ENCODE measurements around the gene EMCN. TPM values are rescaled to one million over a fixed set of nuclear protein-coding genes. Genes with fewer than 3 reads are reported as not detected.

The EMCN gene
- total RNA-seq, 1 experiment from 2014 or later: not detected

- no peak for TF ChIP-seq CTCF (conservative IDR thresholded peaks at IDR 0.05)
- Histone ChIP-seq H3K18ac (ENCODE audit: insufficient read length, low read depth, low read length) (no peak overlapping the region), H2BK5ac (ENCODE audit: insufficient read length, low read length) (no peak overlapping the region), H3K23ac (ENCODE audit: insufficient read length, low read depth, low read length) (no peak overlapping the region), H3K79me2 (ENCODE audit: insufficient read depth, low read length) (no peaks in the 10 kb centered on the region), H4K5ac (ENCODE audit: insufficient read length, low read depth, low read length) (no peak overlapping the region), H3K4ac (ENCODE audit: low read depth, low read length) (no peak overlapping the region), H3K4me2 (ENCODE audit: insufficient read depth, insufficient read length, low read length) (no peak overlapping the region), H2BK120ac (ENCODE audit: low read depth, low read length, poor library complexity, severe bottlenecking) (no peak overlapping the region), H3K9me3 (ENCODE audit: control insufficient read depth, low read depth, low read length) (no peaks in the 10 kb centered on the region), H3K4me1 (ENCODE audit: insufficient read depth, low read length) (no peaks in the 10 kb centered on the region), H2AFZ (ENCODE audit: low read length) (no peak overlapping the region), H2BK20ac (ENCODE audit: low read depth, low read length, poor library complexity, severe bottlenecking) (no peak overlapping the region), H2BK12ac (ENCODE audit: insufficient read length, low read depth, low read length) (no peak overlapping the region), H3K56ac (ENCODE audit: insufficient read length, low read depth, low read length) (no peak overlapping the region), H3K14ac (ENCODE audit: insufficient read depth, low read length) (no peak overlapping the region), H3T11ph (ENCODE audit: low read length) (no peak overlapping the region), H3K27ac (ENCODE audit: insufficient read length, low read depth, low read length) (no peak overlapping the region), H3K79me1 (ENCODE audit: insufficient read depth, low read depth, low read length, poor library complexity, severe bottlenecking) (no peaks in the 10 kb centered on the region), H2AK5ac (ENCODE audit: insufficient read length, low read length) (no peak overlapping the region), H4K8ac (replicated peaks; ENCODE audit: insufficient read length, low read depth, low read length) (no peak overlapping the region), H4K20me1 (ENCODE audit: control insufficient read depth, insufficient read depth, insufficient read length) (no peaks in the 10 kb centered on the region), H3K27me3 (ENCODE audit: insufficient read depth, low read length) (no peaks in the 10 kb centered on the region), H3K9ac (ENCODE audit: extremely low read depth, insufficient read length, low read length) (no peak overlapping the region), H4K91ac (ENCODE audit: insufficient read length, low read depth, low read length) (no peak overlapping the region), H2BK15ac (ENCODE audit: low read depth, low read length) (no peak overlapping the region), H3K23me2 (ENCODE audit: insufficient read length, low read depth, low read length, poor library complexity, severe bottlenecking) (no peaks in the 10 kb centered on the region)
- Mint-ChIP-seq H3K4me1 (no peaks in the 10 kb centered on the region), H3K27ac (no peak overlapping the region), H3K9me3 (peaks cover 12 to 25% of the 10 kb centered on the region in 2 experiments; a peak in 4 of 5 replicates), H3K27me3 (ENCODE audit: low read depth) (no peaks in the 10 kb centered on the region), H3K36me3 (ENCODE audit: insufficient read depth in 1 of 3, low read depth in 3 of 3) (peaks cover 3 to 20% (median 8%) of the 10 kb centered on the region in 3 experiments), H3K4me3 (no peak overlapping the region)
- no peak for DNase-seq
- WGBS (ENCODE audit: extremely low coverage, insufficient read length, low lambda C conversion rate): no CpG with 5 or more reads among the region's 1 CpG
These were observed 160.3 kb downstream of the EMCN start for GRCh38 chr4:100357542-100357941.

Data from H9 (cell line).